Fibroblast of pulmonary artery (primary cell): ENCODE measurements around the gene TARS2.

Experiments
- DNase-seq: peaks from one replicate; pipeline ENCODE4 v3.0.0-alpha.2; 2010; ENCODE audit warnings: low read depth
- H3K4me3 ChIP-seq: replicated peaks from 2 replicates; pipeline ENCODE4 v1.5.1; 2011; ENCODE audit warnings: low read depth, mild to moderate bottlenecking, control low read depth, low read length, moderate library complexity
- CTCF ChIP-seq: IDR thresholded peaks from 2 replicates; pipeline ENCODE4 v1.5.1; 2011; ENCODE audit warnings: mild to moderate bottlenecking, control low read depth, low read length, inconsistent platforms; ENCODE audit errors: missing control alignments

The TARS2 gene

DNA sequence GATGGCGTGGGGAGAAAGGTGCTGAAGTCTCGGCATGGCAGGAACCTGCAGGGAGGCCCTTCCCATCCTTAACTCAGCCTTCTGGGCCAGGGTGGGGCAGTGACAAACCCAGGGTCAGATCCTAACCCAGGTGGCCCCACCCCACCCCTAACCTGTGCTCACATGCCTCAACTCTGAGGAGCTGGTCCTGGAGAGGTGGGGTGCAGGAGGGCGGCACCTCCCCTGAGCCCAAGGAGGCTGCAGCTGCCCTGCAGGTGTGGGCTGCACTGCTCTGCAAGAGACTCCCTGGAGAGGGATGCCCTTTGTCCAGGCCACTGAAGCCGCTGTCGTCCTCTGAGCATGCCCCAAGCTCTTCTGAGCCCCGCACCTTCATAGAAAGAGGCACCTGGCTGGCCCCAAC, 46.8 kb downstream of the TARS2 start:
- H3K4me3 ChIP-seq, result no peak overlapping the region
- TF ChIP-seq CTCF, result no peak
- no peak for DNase-seq

DNA sequence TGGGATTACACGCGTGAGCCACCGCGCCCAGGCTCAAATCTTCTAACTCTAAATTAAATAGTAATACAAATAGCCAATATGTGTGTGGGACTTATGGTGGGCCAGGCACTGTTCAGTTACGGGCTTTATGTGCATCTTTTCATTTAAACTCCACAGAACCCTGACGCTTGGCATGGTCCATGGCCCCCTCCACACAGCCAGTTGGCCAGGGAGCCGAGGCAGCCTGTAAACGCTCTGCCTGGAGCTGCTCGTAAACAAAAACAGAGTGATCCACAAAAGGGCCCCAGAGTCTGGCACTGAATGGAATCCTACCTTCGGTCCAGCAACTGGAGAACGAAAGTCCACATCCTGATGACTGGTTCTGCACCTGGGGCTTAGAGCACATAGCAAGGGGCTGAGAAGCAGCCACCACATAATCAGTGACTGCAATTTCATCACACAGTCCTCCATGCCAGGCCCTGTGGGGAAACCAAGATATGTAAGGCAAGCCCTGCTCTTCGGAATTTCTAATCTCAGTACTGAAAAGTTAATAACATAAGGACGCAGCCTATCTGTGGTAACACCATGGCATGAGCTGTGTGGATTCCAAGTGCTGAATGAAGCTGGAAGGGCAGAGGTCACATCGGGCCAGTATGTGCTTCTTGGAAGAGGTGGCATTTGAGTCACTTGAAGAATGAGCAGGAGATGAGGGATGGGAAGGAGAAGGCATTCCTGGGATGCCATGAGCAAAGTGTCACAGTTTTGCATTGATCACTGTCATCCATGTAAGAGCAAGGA, 48.5 kb downstream of the TARS2 start:
- no peak overlapping the region for H3K4me3 ChIP-seq
- no peak for DNase-seq
- no peak for TF ChIP-seq CTCF

DNA sequence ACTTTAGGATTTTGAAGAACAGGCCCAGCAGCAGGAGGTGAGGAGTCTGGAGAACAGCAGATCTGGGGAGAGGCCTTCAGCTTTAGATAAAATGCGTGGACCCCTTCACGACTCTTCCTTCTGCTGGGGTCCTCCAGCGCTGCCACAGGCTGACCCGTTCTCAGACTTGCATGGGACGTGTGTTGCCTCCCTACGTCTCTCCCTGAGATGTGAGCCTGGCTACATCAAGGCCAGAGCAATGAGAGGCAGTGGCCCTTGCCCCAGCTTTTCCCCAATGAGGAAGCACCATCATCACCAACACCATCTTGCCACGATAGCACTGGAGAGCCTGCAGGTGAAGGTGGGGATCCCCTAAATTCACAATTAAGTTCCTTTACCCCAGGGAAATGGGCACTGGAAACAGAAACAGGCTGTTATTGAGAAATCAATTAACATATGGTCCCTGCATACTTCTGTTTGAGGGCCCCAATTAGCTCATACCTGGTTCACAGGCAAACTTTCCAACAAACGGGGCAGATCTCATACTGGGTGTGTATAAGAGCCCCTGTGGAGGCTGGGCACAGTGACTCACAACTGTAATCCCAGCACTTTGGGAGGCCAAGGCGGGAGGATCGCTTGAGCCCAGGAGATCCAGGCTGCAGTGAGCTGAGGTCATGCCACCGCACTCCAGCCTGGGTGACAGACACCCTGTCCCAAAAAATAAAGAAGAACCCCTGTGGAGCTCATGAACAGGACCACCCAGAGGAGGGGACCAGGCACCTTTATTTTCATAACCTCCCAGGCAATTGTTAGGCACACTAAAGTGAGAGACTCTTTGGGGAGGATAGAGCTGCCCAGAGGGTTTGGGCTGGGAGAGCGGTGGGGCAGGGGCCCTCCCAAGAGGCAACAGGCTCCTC, 49.9 kb downstream of the TARS2 start:
- DNase-seq, result no peak
- H3K4me3 ChIP-seq, result no peak overlapping the region
- TF ChIP-seq CTCF, result no peak

GRCh38 chr1:150537732-150538684, 50.8 kb downstream of the TARS2 start:
- DNase-seq, result peak; percentile 84
- no peak overlapping the region for H3K4me3 ChIP-seq
- peak; percentile 12 for TF ChIP-seq CTCF

GRCh38 chr1:150543500-150544143, 56.4 kb downstream of the TARS2 start:
- no peak overlapping the region for H3K4me3 ChIP-seq
- no peak for TF ChIP-seq CTCF
- DNase-seq, result peak; percentile 78

- no peak for TF ChIP-seq CTCF
Measured at GRCh38 chr1:150544204-150544603, 57.0 kb downstream of the TARS2 start.

More at GRCh38 chr1:150544204-150544603, 57.0 kb downstream of the TARS2 start:
- H3K4me3 ChIP-seq, result no peak overlapping the region
- peak; percentile 27 for DNase-seq
